IPS DF 6.9 (cell line): ENCODE measurements around the gene WDR45B.

Source experiments
- DNase-seq: peaks from one replicate; pipeline ENCODE4 v3.0.0-alpha.2; 2013; ENCODE audit warnings: low read depth, low spot score
- H3K27ac ChIP-seq: one replicate; pipeline ENCODE4 v1.5.1; 2013; ENCODE audit warnings: low read length, control low read depth
- H3K27me3 ChIP-seq: 2 replicates; pipeline ENCODE4 v1.6.1; 2013; ENCODE audit warnings: mild to moderate bottlenecking, low read length; ENCODE audit not compliant: control insufficient read depth, insufficient read depth
- H3K36me3 ChIP-seq: 2 replicates; pipeline ENCODE4 v1.6.1; 2013; ENCODE audit warnings: low read length; ENCODE audit not compliant: control insufficient read depth, insufficient read depth
- H3K4me1 ChIP-seq: 2 replicates; pipeline ENCODE4 v1.6.1; 2013; ENCODE audit warnings: low read length; ENCODE audit not compliant: control insufficient read depth, insufficient read depth
- H3K4me3 ChIP-seq: 2 replicates; pipeline ENCODE4 v1.5.1; 2013; ENCODE audit warnings: mild to moderate bottlenecking, low read length
- H3K9me3 ChIP-seq: 2 replicates; pipeline ENCODE4 v1.6.1; 2013; ENCODE audit warnings: low read length, inconsistent platforms; ENCODE audit not compliant: control insufficient read depth, insufficient read depth
- WGBS: extraction: QIAGEN DNeasy Blood & Tissue Kit; methylation state at CpG from one replicate; pipeline ENCODE4 v1.1.7; 2013; ENCODE audit warnings: mixed read lengths, missing lambda C conversion rate; ENCODE audit not compliant: insufficient read length, insufficient coverage; 5-methylcytosine and 5-hydroxymethylcytosine counted together

Gene WDR45B

GRCh38 chr17:82687871-82688270 lies 39.6 kb upstream of the WDR45B start:
- Histone ChIP-seq H3K4me3 (no peak overlapping the region), H3K9me3 (no peaks in the 10 kb centered on the region), H3K27me3 (no peaks in the 10 kb centered on the region), H3K27ac (no peak overlapping the region), H3K4me1 (0 out of 2 replicates have a peak, but pooled peaks cover 2% of the 10 kb centered on the region), H3K36me3 (no peaks in the 10 kb centered on the region; the same call in 1 of the 2 replicates)
- WGBS = no CpG with 5 or more reads among the region's 9 CpGs
- no peak for DNase-seq

- no peak overlapping the region for H3K27ac ChIP-seq
- WGBS = no CpG with 5 or more reads among the region's 10 CpGs
- no peak for DNase-seq
These were observed 39.2 kb upstream of the WDR45B start for GRCh38 chr17:82687375-82687861.

GRCh38 chr17:82686366-82687324 lies 38.4 kb upstream of the WDR45B start:
- Histone ChIP-seq H3K4me3 (no peak overlapping the region), H3K36me3 (no peaks in the 10 kb centered on the region; the same call in 1 of the 2 replicates), H3K27me3 (no peaks in the 10 kb centered on the region), H3K4me1 (0 out of 2 replicates have a peak, but pooled peaks cover 2% of the 10 kb centered on the region), H3K9me3 (no peaks in the 10 kb centered on the region), H3K27ac (no peak overlapping the region)
- no peak for DNase-seq
- WGBS = no CpG with 5 or more reads among the region's 19 CpGs

More at GRCh38 chr17:82687375-82687861, 39.2 kb upstream of the WDR45B start:
- Histone ChIP-seq H3K4me1 (0 out of 2 replicates have a peak, but pooled peaks cover 2% of the 10 kb centered on the region), H3K27me3 (no peaks in the 10 kb centered on the region), H3K36me3 (no peaks in the 10 kb centered on the region; the same call in 1 of the 2 replicates), H3K9me3 (no peaks in the 10 kb centered on the region), H3K4me3 (no peak overlapping the region)

GRCh38 chr17:82685291-82685690 lies 37.0 kb upstream of the WDR45B start:
- no peak for DNase-seq
- H3K4me3 ChIP-seq = no peak overlapping the region
- no peaks in the 10 kb centered on the region for H3K27me3 ChIP-seq
- H3K9me3 ChIP-seq = peaks cover 2% of the 10 kb centered on the region; the same call in 1 of the 2 replicates
- no CpG with 5 or more reads among the region's 12 CpGs for WGBS
- H3K27ac ChIP-seq = no peak overlapping the region
- 0 out of 2 replicates have a peak, but pooled peaks cover 2% of the 10 kb centered on the region for H3K4me1 ChIP-seq
- no peaks in the 10 kb centered on the region; the same call in 1 of the 2 replicates for H3K36me3 ChIP-seq

- Histone ChIP-seq H3K4me1 (0 out of 2 replicates have a peak, but pooled peaks cover 2% of the 10 kb centered on the region), H3K27ac (no peak overlapping the region), H3K9me3 (peaks cover 2% of the 10 kb centered on the region; the same call in 1 of the 2 replicates), H3K27me3 (no peaks in the 10 kb centered on the region), H3K4me3 (no peak overlapping the region), H3K36me3 (no peaks in the 10 kb centered on the region; the same call in 1 of the 2 replicates)
- no CpG with 5 or more reads among the region's 13 CpGs for WGBS
- no peak for DNase-seq
These were observed 36.1 kb upstream of the WDR45B start for GRCh38 chr17:82684228-82684841.

GRCh38 chr17:82683534-82683933 lies 35.3 kb upstream of the WDR45B start:
- Histone ChIP-seq H3K36me3 (no peaks in the 10 kb centered on the region), H3K9me3 (peaks cover 2% of the 10 kb centered on the region; the same call in 1 of the 2 replicates), H3K27ac (no peak overlapping the region), H3K4me1 (0 out of 2 replicates have a peak, but pooled peaks cover 2% of the 10 kb centered on the region), H3K27me3 (no peaks in the 10 kb centered on the region), H3K4me3 (no peak overlapping the region)
- no peak for DNase-seq
- WGBS = no CpG with 5 or more reads among the region's 1 CpG

GRCh38 chr17:82681547-82681946 lies 33.3 kb upstream of the WDR45B start:
- no peaks in the 10 kb centered on the region for H3K27me3 ChIP-seq
- DNase-seq = no peak
- H3K4me1 ChIP-seq = 0 out of 2 replicates have a peak, but pooled peaks cover 2% of the 10 kb centered on the region
- peaks cover 2% of the 10 kb centered on the region; the same call in 1 of the 2 replicates for H3K9me3 ChIP-seq
- no peak overlapping the region for H3K4me3 ChIP-seq
- no CpG with 5 or more reads among the region's 3 CpGs for WGBS
- no peaks in the 10 kb centered on the region for H3K36me3 ChIP-seq
- no peak overlapping the region for H3K27ac ChIP-seq

GRCh38 chr17:82679586-82680465 lies 31.6 kb upstream of the WDR45B start:
- H3K4me1 ChIP-seq = peaks cover 2% of the 10 kb centered on the region; the same call in 1 of the 2 replicates
- DNase-seq = no peak
- H3K27ac ChIP-seq = no peak overlapping the region
- no peaks in the 10 kb centered on the region for H3K36me3 ChIP-seq
- H3K27me3 ChIP-seq = no peaks in the 10 kb centered on the region
- peaks cover 2% of the 10 kb centered on the region; the same call in 1 of the 2 replicates for H3K9me3 ChIP-seq
- WGBS = no CpG with 5 or more reads among the region's 28 CpGs
- H3K4me3 ChIP-seq = no peak overlapping the region

GRCh38 chr17:82678265-82678891 lies 30.1 kb upstream of the WDR45B start:
- H3K27ac ChIP-seq = no peak overlapping the region
- DNase-seq = no peak
- no peaks in the 10 kb centered on the region for H3K27me3 ChIP-seq
- no peak overlapping the region for H3K4me3 ChIP-seq
- H3K4me1 ChIP-seq = peaks cover 2% of the 10 kb centered on the region; the same call in 1 of the 2 replicates
- H3K9me3 ChIP-seq = peaks cover 2% of the 10 kb centered on the region; the same call in 1 of the 2 replicates
- no CpG with 5 or more reads among the region's 14 CpGs for WGBS
- H3K36me3 ChIP-seq = no peaks in the 10 kb centered on the region
